ENCODE measurements around the gene RGN. TPM values are rescaled to one million over a fixed set of nuclear protein-coding genes. Genes with fewer than 3 reads are reported as not detected.
"Not testable (repeated sequence)": the region's sequence is repeated elsewhere in the genome, so short reads cannot be mapped to it uniquely, and the experiment has no call there.

RGN gene
- total RNA-seq, 3 donors from 2014 or later: 0.58 to 5.5 (median 0.67) TPM

GRCh38 chrX:47098338-47099094 is 20.3 kb downstream of the RGN start:
- ATAC-seq: no peak

DNA sequence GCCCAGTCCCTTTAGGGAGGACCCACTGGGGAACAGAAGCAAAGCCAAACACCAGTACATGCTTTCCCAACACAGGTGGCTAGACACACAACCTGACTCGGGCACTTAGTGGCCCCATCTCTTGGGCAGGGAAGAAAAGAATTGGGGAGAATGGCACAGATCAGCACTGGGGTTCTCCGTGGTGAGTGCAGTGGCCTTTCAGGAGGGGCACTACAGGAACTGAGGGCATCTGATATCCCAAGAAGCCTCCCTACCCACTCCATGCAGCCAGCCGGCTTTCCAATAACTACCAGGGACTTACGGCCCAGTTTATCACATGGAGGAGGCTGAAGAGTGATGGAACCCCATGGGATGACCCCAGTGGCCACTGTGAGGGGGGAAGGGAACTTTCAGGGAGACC is 23.0 kb downstream of the RGN start:
- DNase-seq (no peak), ATAC-seq (no peak)
- Histone ChIP-seq H3K4me1 (ENCODE audit: low read depth) (no peaks in the 10 kb centered on the region), H3K9me3 (no peaks in the 10 kb centered on the region), H3K4me3 (no peak overlapping the region), H3K36me3 (ENCODE audit: low read depth) (no peaks in the 10 kb centered on the region)
- TF ChIP-seq, protein P1, sequence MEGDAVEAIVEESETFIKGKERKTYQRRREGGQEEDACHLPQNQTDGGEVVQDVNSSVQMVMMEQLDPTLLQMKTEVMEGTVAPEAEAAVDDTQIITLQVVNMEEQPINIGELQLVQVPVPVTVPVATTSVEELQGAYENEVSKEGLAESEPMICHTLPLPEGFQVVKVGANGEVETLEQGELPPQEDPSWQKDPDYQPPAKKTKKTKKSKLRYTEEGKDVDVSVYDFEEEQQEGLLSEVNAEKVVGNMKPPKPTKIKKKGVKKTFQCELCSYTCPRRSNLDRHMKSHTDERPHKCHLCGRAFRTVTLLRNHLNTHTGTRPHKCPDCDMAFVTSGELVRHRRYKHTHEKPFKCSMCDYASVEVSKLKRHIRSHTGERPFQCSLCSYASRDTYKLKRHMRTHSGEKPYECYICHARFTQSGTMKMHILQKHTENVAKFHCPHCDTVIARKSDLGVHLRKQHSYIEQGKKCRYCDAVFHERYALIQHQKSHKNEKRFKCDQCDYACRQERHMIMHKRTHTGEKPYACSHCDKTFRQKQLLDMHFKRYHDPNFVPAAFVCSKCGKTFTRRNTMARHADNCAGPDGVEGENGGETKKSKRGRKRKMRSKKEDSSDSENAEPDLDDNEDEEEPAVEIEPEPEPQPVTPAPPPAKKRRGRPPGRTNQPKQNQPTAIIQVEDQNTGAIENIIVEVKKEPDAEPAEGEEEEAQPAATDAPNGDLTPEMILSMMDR (IDR thresholded peaks at IDR 0.05): no peak
- intact Hi-C loops (cut with DNase I, micrococcal nuclease): no loop called here

More at GRCh38 chrX:47098338-47099094, 20.3 kb downstream of the RGN start:
- Histone ChIP-seq H3K4me1 (ENCODE audit: low read depth) (no peaks in the 10 kb centered on the region), H3K9me3 (no peaks in the 10 kb centered on the region), H3K36me3 (ENCODE audit: low read depth) (no peaks in the 10 kb centered on the region), H3K4me3 (no peak overlapping the region)
- TF ChIP-seq, protein P1 (IDR thresholded peaks at IDR 0.05): no peak
- DNase-seq: no peak
- intact Hi-C loops (cut with DNase I, micrococcal nuclease): no loop called here

DNA sequence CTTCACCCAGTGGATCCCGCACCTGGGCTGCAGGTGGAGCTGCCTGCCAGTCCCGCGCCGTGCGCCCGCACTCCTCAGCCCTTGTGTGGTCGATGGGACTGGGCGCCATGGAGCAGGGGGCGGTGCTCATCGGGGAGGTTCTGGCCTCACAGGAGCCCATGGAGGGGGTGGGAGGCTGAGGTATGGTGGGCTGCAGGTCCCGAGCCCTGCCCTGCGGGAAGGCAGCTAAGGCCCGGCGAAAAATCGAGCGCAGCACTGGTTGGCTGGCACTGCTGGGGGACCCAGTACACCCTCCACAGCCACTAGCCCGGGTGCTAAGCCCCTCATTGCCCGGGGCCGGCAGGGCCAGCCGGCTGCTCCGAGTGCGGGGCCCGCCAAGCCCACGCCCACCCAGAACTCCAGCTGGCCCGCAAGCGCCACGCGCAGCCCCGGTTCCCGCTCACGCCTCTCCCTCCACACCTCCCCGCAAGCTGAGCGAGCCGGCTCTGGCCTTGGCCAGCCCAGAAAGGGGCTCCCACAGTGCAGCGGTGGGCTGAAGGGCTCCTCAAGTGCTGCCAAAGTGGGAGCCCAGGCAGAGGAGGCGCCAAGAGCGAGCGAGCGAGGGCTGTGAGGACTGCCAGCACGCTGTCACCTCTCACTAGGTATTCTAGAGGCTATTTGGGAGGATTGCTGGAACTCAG is 32.8 kb downstream of the RGN start:
- H3K36me3 ChIP-seq (ENCODE audit: low read depth); H3K9me3 ChIP-seq; ATAC-seq; intact Hi-C loops (cut with DNase I, micrococcal nuclease); DNase-seq; H3K4me1 ChIP-seq (ENCODE audit: low read depth); H3K4me3 ChIP-seq: not testable (repeated sequence)

DNA sequence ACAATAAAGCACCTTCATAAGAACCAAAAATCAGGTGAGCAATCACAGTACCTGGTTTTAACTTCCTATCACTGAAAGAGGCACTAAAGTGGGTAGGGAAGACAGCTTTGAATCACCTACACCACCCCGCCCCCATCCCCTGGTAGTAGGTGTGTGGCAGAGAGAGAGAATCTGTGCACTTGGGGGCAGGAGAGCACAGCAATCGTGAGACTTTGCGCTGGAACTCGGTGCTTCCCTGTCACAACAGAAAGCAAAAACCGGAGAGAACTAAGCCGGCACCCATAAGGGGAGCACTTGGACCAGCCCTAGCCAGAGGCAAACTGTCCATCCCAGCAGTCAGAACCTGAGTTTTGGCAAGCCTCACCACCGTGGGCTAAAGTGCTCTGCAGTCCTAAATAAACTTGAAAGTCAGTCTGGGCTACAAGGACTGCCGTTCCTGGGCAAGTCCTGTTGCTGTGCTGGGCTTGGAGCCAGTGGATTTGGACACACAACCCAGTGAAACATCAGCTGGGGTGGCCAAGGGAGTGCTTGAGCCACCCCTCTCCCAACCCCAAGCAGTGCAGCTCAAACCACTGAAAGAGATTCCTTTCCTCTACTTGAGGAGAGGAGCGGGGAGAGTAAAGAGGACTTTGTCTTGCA is 34.2 kb downstream of the RGN start:
- no peak for ATAC-seq
- TF ChIP-seq, protein P1 (IDR thresholded peaks at IDR 0.05): no peak
- intact Hi-C loops (cut with DNase I, micrococcal nuclease): no loop called here

GRCh38 chrX:47116551-47117110 is 38.4 kb downstream of the RGN start:
- H3K36me3 ChIP-seq (ENCODE audit: low read depth); ATAC-seq; H3K4me3 ChIP-seq; H3K9me3 ChIP-seq; intact Hi-C loops (cut with DNase I, micrococcal nuclease); H3K4me1 ChIP-seq (ENCODE audit: low read depth); DNase-seq: not testable (repeated sequence)

More for the DNA sequence above, 34.2 kb downstream of the RGN start:
- no peak for DNase-seq
- Histone ChIP-seq H3K9me3 (no peaks in the 10 kb centered on the region), H3K4me1 (ENCODE audit: low read depth) (no peaks in the 10 kb centered on the region), H3K4me3 (no peak overlapping the region), H3K36me3 (ENCODE audit: low read depth) (no peaks in the 10 kb centered on the region)

DNA sequence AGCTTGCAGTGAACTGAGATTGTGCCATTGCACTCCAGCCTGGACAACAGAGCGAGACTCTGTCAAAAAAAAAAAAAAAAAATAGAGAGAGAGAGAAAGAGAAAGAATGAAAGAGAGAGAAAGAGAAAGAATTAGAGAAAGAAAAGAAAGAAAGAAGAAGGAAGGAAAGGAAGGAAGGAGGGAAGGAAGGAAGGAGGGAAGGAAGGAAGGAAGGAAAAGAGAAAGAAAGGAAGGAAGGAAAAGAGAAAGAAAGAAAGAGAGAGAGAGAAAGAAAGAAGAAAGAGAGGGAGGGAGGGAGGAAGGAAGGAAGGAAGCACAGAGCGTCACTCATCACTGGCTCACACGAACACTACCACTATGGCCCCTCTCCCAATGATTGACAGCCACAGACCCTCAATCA is 46.2 kb downstream of the RGN start:
- H3K9me3 ChIP-seq; ATAC-seq; H3K36me3 ChIP-seq (ENCODE audit: low read depth); H3K4me1 ChIP-seq (ENCODE audit: low read depth); DNase-seq; intact Hi-C loops (cut with DNase I, micrococcal nuclease); H3K4me3 ChIP-seq: not testable (repeated sequence)

Data from mucosa of descending colon (tissue), 3 donors.